ENCODE measurements around the gene C16orf46. TPM values are rescaled to one million over a fixed set of nuclear protein-coding genes. Genes with fewer than 3 reads are reported as not detected.

The C16orf46 gene
- polyA plus RNA-seq, 1 donor from 2014 or later, result 8.7 TPM

DNA sequence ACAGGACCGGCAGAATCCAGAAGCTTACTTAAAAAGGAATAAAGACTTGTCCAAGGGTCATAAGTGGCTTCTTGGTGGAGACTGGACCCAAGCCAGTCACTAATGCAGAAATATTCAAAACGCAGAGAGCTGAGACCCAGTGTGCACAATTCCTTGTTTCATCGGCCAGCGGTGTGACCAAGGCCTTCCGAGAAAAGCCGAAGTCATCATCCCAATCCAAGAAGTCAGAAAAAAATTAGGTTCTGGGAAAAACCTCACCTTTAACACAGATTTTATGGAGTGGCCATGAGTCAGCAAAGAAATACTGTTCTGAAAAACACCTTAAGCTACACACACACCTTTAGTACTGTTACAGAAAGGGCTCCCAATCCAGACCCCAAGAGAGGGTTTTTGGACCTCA is 20.2 kb upstream of the C16orf46 start:
- no peak for TF ChIP-seq EP300 (conservative IDR thresholded peaks at IDR 0.05; ENCODE audit: poor library complexity, severe bottlenecking)
- no peak for TF ChIP-seq REST (IDR thresholded peaks at IDR 0.05; ENCODE audit: borderline replicate concordance)
- TF ChIP-seq SMC3 (conservative IDR thresholded peaks at IDR 0.05; ENCODE audit: poor library complexity), result no peak
- TF ChIP-seq POLR2AphosphoS5 (IDR thresholded peaks at IDR 0.05), result no peak
- TF ChIP-seq, protein P1, sequence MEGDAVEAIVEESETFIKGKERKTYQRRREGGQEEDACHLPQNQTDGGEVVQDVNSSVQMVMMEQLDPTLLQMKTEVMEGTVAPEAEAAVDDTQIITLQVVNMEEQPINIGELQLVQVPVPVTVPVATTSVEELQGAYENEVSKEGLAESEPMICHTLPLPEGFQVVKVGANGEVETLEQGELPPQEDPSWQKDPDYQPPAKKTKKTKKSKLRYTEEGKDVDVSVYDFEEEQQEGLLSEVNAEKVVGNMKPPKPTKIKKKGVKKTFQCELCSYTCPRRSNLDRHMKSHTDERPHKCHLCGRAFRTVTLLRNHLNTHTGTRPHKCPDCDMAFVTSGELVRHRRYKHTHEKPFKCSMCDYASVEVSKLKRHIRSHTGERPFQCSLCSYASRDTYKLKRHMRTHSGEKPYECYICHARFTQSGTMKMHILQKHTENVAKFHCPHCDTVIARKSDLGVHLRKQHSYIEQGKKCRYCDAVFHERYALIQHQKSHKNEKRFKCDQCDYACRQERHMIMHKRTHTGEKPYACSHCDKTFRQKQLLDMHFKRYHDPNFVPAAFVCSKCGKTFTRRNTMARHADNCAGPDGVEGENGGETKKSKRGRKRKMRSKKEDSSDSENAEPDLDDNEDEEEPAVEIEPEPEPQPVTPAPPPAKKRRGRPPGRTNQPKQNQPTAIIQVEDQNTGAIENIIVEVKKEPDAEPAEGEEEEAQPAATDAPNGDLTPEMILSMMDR (IDR thresholded peaks at IDR 0.05; ENCODE audit: poor library complexity, severe bottlenecking), result no peak
- no peak for TF ChIP-seq RAD21 (conservative IDR thresholded peaks at IDR 0.05)
- no peak for TF ChIP-seq TAF1 (IDR thresholded peaks at IDR 0.05; ENCODE audit: low read depth)
- H2AFZ ChIP-seq (ENCODE audit: low read depth, low read length), result no peak overlapping the region
- H3K4me2 ChIP-seq (ENCODE audit: low read length), result peak overlapping the region; percentile 34
- no peaks in the 10 kb centered on the region for H3K36me3 ChIP-seq (ENCODE audit: insufficient read depth, low read length)
- H3K79me2 ChIP-seq (replicated peaks; ENCODE audit: insufficient read depth, low read length), result peaks cover under 1% of the 10 kb centered on the region
- H3K27me3 ChIP-seq (ENCODE audit: insufficient read depth, low read depth, low read length), result no peaks in the 10 kb centered on the region
- H4K20me1 ChIP-seq (ENCODE audit: insufficient read depth), result no peaks in the 10 kb centered on the region
- H3K4me3 ChIP-seq (ENCODE audit: low read length), result peak overlapping the region; percentile 96
- H3K9ac ChIP-seq (ENCODE audit: low read length), result no peak overlapping the region
- no peaks in the 10 kb centered on the region for H3F3A ChIP-seq (ENCODE audit: insufficient read depth, low read length, poor library complexity, severe bottlenecking)
- no peak overlapping the region for H3K27ac ChIP-seq (ENCODE audit: low read length)
- no peaks in the 10 kb centered on the region for H3K9me2 ChIP-seq (ENCODE audit: insufficient read depth, low read length)
- no peaks in the 10 kb centered on the region for H3K9me3 ChIP-seq (ENCODE audit: low read length)

- H3K9me3 ChIP-seq (ENCODE audit: low read length), result no peaks in the 10 kb centered on the region
- H3K4me3 ChIP-seq (ENCODE audit: low read length), result peak overlapping the region; percentile 96
- H3K4me2 ChIP-seq (ENCODE audit: low read length), result peak overlapping the region; percentile 34
- H3K27me3 ChIP-seq (ENCODE audit: insufficient read depth, low read depth, low read length), result no peaks in the 10 kb centered on the region
- no peak overlapping the region for H3K27ac ChIP-seq (ENCODE audit: low read length)
- no peak overlapping the region for H3K9ac ChIP-seq (ENCODE audit: low read length)
- no peaks in the 10 kb centered on the region for H4K20me1 ChIP-seq (ENCODE audit: insufficient read depth)
- TF ChIP-seq SMC3 (conservative IDR thresholded peaks at IDR 0.05; ENCODE audit: poor library complexity), result no peak
- no peak for TF ChIP-seq REST (IDR thresholded peaks at IDR 0.05; ENCODE audit: borderline replicate concordance)
- TF ChIP-seq MXI1 (conservative IDR thresholded peaks at IDR 0.05; ENCODE audit: poor library complexity, severe bottlenecking), result no peak
- no peak for TF ChIP-seq POLR2AphosphoS5 (IDR thresholded peaks at IDR 0.05)
- no peak for TF ChIP-seq EZH2 (IDR thresholded peaks at IDR 0.05; ENCODE audit: borderline replicate concordance, insufficient read depth, low read length, poor library complexity, severe bottlenecking)
- TF ChIP-seq EP300 (conservative IDR thresholded peaks at IDR 0.05; ENCODE audit: poor library complexity, severe bottlenecking), result no peak
- H2AFZ ChIP-seq (ENCODE audit: low read depth, low read length), result peak overlapping the region; percentile 59
- no peaks in the 10 kb centered on the region for H3K9me2 ChIP-seq (ENCODE audit: insufficient read depth, low read length)
- no peaks in the 10 kb centered on the region for H3F3A ChIP-seq (ENCODE audit: insufficient read depth, low read length, poor library complexity, severe bottlenecking)
- H3K79me2 ChIP-seq (replicated peaks; ENCODE audit: insufficient read depth, low read length), result peaks cover 5% of the 10 kb centered on the region
- no peaks in the 10 kb centered on the region for H3K36me3 ChIP-seq (ENCODE audit: insufficient read depth, low read length)
These were observed 19.7 kb upstream of the C16orf46 start for GRCh38 chr16:81096715-81097208.

Measured in neural cell (in vitro differentiated cells).